IMR-90 (cell line): Measurements from ENCODE around the gene MS4A10. TPM values are rescaled to one million over a fixed set of nuclear protein-coding genes. Genes with fewer than 3 reads are reported as not detected.

Experiments used
- ATAC-seq: fragments of 200-7000 bp; cut with Tn5 transposase; 2 replicates; pipeline ENCODE4 v1.9.1; 2020; ENCODE audit warnings: low read depth, mild to moderate bottlenecking, moderate library complexity
- BruUV-seq: library from RNA; stranded (reverse); fragments of 400-500 nt; replicated peaks from 2 replicates; lab custom pipeline; 2021; lab: Mats Ljungman, UMichigan
- CTCF ChIA-PET: fragments of 300-600 bp; formaldehyde crosslinking; extraction: SDS; loops from one replicate; lab custom pipeline; 2021; ENCODE audit warnings: antibody characterized with exemption; lab: Yijun Ruan, JAX
- POLR2A ChIA-PET: fragments of 300-600 bp; sonication (Branson Sonifier 250); formaldehyde crosslinking; loops from one replicate; lab custom pipeline; 2022; ENCODE audit warnings: antibody characterized with exemption; ENCODE audit not compliant: unreplicated experiment; lab: Charles Lee
- DNase-seq: peaks from one replicate; pipeline ENCODE4 v3.0.0; 2013
- H2AFZ ChIP-seq: replicated peaks from 2 replicates; pipeline ENCODE3; 2013; ENCODE audit warnings: low read length, mild to moderate bottlenecking; ENCODE audit not compliant: poor library complexity
- H2AK5ac ChIP-seq: 2 replicates; pipeline ENCODE4 v1.6.1; 2013; ENCODE audit warnings: low read depth, low read length, inconsistent platforms
- H2AK9ac ChIP-seq: replicated peaks from 2 replicates; pipeline ENCODE3; 2013; ENCODE audit warnings: mild to moderate bottlenecking, low read depth, low read length, moderate library complexity; ENCODE audit not compliant: poor library complexity
- H2BK120ac ChIP-seq: 2 replicates; pipeline ENCODE4 v1.6.1; 2013; ENCODE audit warnings: low read depth, low read length, inconsistent platforms
- H2BK15ac ChIP-seq: 3 replicates; pipeline ENCODE4 v1.6.1; 2013; ENCODE audit warnings: low read depth, low read length, inconsistent platforms
- H2BK20ac ChIP-seq: 2 replicates; pipeline ENCODE4 v1.6.1; 2013; ENCODE audit warnings: low read depth, mild to moderate bottlenecking, inconsistent platforms, low read length, moderate library complexity
- H2BK5ac ChIP-seq: 2 replicates; pipeline ENCODE4 v1.6.1; 2013; ENCODE audit warnings: mild to moderate bottlenecking, low read depth, low read length, inconsistent platforms; ENCODE audit not compliant: poor library complexity, severe bottlenecking
- H3K14ac ChIP-seq: replicated peaks from 2 replicates; pipeline ENCODE4 v1.6.1; 2013; ENCODE audit warnings: low read depth, low read length, inconsistent platforms
- H3K18ac ChIP-seq: 2 replicates; pipeline ENCODE4 v1.6.1; 2013; ENCODE audit warnings: low read depth, low read length, control low read depth
- H3K23ac ChIP-seq: 2 replicates; pipeline ENCODE4 v1.6.1; 2013; ENCODE audit warnings: low read depth, low read length, inconsistent platforms
- H3K27ac ChIP-seq: 2 replicates; pipeline ENCODE4 v1.5.1; 2013; ENCODE audit warnings: mild to moderate bottlenecking, control low read depth, low read length; ENCODE audit not compliant: insufficient read depth
- H3K27me3 ChIP-seq: 2 replicates; pipeline ENCODE4 v1.6.1; 2013; ENCODE audit warnings: low read length; ENCODE audit not compliant: control insufficient read depth, insufficient read depth
- H3K36me3 ChIP-seq: 2 replicates; pipeline ENCODE4 v1.6.1; 2013; ENCODE audit warnings: low read length, mixed read lengths; ENCODE audit not compliant: control insufficient read depth, insufficient read depth
- H3K4ac ChIP-seq: 2 replicates; pipeline ENCODE4 v1.6.1; 2013; ENCODE audit warnings: low read depth, low read length, inconsistent platforms
- H3K4me1 ChIP-seq: 2 replicates; pipeline ENCODE4 v1.6.1; 2013; ENCODE audit warnings: low read length, mixed read lengths; ENCODE audit not compliant: control insufficient read depth, insufficient read depth
- H3K4me2 ChIP-seq: 2 replicates; pipeline ENCODE4 v1.6.1; 2013; ENCODE audit warnings: low read depth, mild to moderate bottlenecking, control low read depth, low read length, moderate library complexity
- H3K4me3 ChIP-seq: 2 replicates; pipeline ENCODE4 v1.5.1; 2013; ENCODE audit warnings: low read depth, mild to moderate bottlenecking, control low read depth, low read length, moderate library complexity; ENCODE audit not compliant: insufficient read depth
- H3K56ac ChIP-seq: 2 replicates; pipeline ENCODE4 v1.6.1; 2013; ENCODE audit warnings: low read length, inconsistent platforms; ENCODE audit not compliant: insufficient read depth; ENCODE audit errors: extremely low read depth
- H3K79me1 ChIP-seq, 2 experiments: 2 replicates each; pipeline ENCODE4 v1.6.1; 2013; ENCODE audit warnings: low read length in 2 of 2, inconsistent platforms in 1 of 2, low read depth in 1 of 2
- H3K9ac ChIP-seq: 2 replicates; pipeline ENCODE4 v1.6.1; 2013; ENCODE audit warnings: low read depth, low read length, control low read depth
- H3K9me1 ChIP-seq: 2 replicates; pipeline ENCODE4 v1.6.1; 2013; ENCODE audit warnings: low read length, inconsistent platforms; ENCODE audit not compliant: insufficient read depth
- H3K9me3 ChIP-seq: 2 replicates; pipeline ENCODE4 v1.6.1; 2013; ENCODE audit warnings: low read length; ENCODE audit not compliant: control insufficient read depth, insufficient read depth
- H4K20me1 ChIP-seq: 2 replicates; pipeline ENCODE4 v1.6.1; 2013; ENCODE audit warnings: low read length, inconsistent platforms; ENCODE audit not compliant: insufficient read depth
- H4K5ac ChIP-seq: 2 replicates; pipeline ENCODE4 v1.6.1; 2013; ENCODE audit warnings: mild to moderate bottlenecking, low read depth, low read length, control low read depth
- H4K8ac ChIP-seq, 2 experiments: 2 replicates each; pipeline ENCODE4 v1.6.1; 2013; ENCODE audit warnings: low read depth in 2 of 2, low read length in 2 of 2, control low read depth in 1 of 2, inconsistent platforms in 1 of 2
- H4K91ac ChIP-seq: 2 replicates; pipeline ENCODE4 v1.6.1; 2013; ENCODE audit warnings: low read depth, low read length, inconsistent platforms; ENCODE audit not compliant: insufficient read depth
- FOS ChIP-seq: fragments of 150-350 bp; IDR thresholded peaks from 2 replicates; pipeline ENCODE4 v1.6.1; 2016; ENCODE audit warnings: low read depth, low read length
- MAFK ChIP-seq: IDR thresholded peaks from 2 replicates; pipeline ENCODE4 v1.6.1; 2012; ENCODE audit warnings: low read depth, low read length, improper control_type of control experiment
- MAZ ChIP-seq: IDR thresholded peaks from 2 replicates; pipeline ENCODE4 v1.6.1; 2012; ENCODE audit warnings: low read depth, mild to moderate bottlenecking, low read length, improper control_type of control experiment, moderate library complexity, borderline replicate concordance
- NFE2L2 ChIP-seq: fragments of 150-350 bp; IDR thresholded peaks from 2 replicates; pipeline ENCODE4 v1.6.1; 2016; ENCODE audit warnings: low read depth, mild to moderate bottlenecking, low read length
- POLR2A ChIP-seq: IDR thresholded peaks from 2 replicates; pipeline ENCODE4 v1.6.1; 2012; ENCODE audit warnings: mild to moderate bottlenecking, low read depth, low read length
- RAD21 ChIP-seq: IDR thresholded peaks from 2 replicates; pipeline ENCODE4 v1.6.1; 2012; ENCODE audit warnings: low read length, improper control_type of control experiment
- RCOR1 ChIP-seq: IDR thresholded peaks from 2 replicates; pipeline ENCODE4 v1.6.1; 2012; ENCODE audit warnings: mild to moderate bottlenecking, low read length, improper control_type of control experiment; ENCODE audit not compliant: insufficient replicate concordance
- RFX5 ChIP-seq: IDR thresholded peaks from 2 replicates; pipeline ENCODE4 v1.8.0; 2012; ENCODE audit warnings: low read depth, mild to moderate bottlenecking, low read length, moderate library complexity
- SMC3 ChIP-seq: fragments of 150-350 bp; IDR thresholded peaks from 2 replicates; pipeline ENCODE4 v1.6.1; 2016; ENCODE audit warnings: low read depth, mild to moderate bottlenecking, antibody characterized with exemption, low read length, moderate library complexity
- WGBS, 2 experiments: methylation state at CpG; one replicate each; pipeline versions ENCODE4 v1.1.5 to v1.1.7; 2013; ENCODE audit warnings: missing lambda C conversion rate in 2 of 2; ENCODE audit not compliant: insufficient read length in 1 of 2; ENCODE audit errors: extremely low coverage in 2 of 2; 5-methylcytosine and 5-hydroxymethylcytosine counted together
- dilution Hi-C: fragments of 300-500 bp; cut with HindIII; formaldehyde crosslinking; loops from one replicate; pipeline ENCODE4 v1.14.3; 2018; ENCODE audit warnings: low sequenced_read_pairs; ENCODE audit not compliant: unreplicated experiment
- in situ Hi-C: fragments of 300-500 bp; cut with MboI; formaldehyde crosslinking; loops from 3 replicates; pipeline ENCODE4 v1.14.3; 2019; ENCODE audit warnings: low sequenced_read_pairs, inconsistent platforms, mixed read lengths
- intact Hi-C: fragments of 100-400 bp; cut with micrococcal nuclease; formaldehyde crosslinking; loops from 2 replicates; pipeline ENCODE4 v1.10.0; 2022
- polyA plus RNA-seq, 3 experiments: library from polyadenylated mRNA; depleted of rRNA; stranded (reverse); fragments of >200 nt; gene quantifications; 2 replicates each; pipeline ENCODE4 v1.2.3, GENCODE V29; 2012; ENCODE audit warnings: low replicate concordance in 1 of 3
- total RNA-seq: library from RNA; depleted of rRNA; stranded (reverse); fragments of >200 nt; gene quantifications from 2 replicates; pipeline ENCODE4 v1.2.3, GENCODE V29; 2012
- TF ChIP-seq, protein P1 (sequence below): conservative IDR thresholded peaks from 2 replicates; pipeline ENCODE4 v1.5.1; 2012; ENCODE audit warnings: mild to moderate bottlenecking, low read depth, low read length, improper control_type of control experiment

Gene MS4A10
- total and polyA plus RNA-seq, 2 of the 4 experiments (the other 2 are of a cell fraction), result not detected

DNA sequence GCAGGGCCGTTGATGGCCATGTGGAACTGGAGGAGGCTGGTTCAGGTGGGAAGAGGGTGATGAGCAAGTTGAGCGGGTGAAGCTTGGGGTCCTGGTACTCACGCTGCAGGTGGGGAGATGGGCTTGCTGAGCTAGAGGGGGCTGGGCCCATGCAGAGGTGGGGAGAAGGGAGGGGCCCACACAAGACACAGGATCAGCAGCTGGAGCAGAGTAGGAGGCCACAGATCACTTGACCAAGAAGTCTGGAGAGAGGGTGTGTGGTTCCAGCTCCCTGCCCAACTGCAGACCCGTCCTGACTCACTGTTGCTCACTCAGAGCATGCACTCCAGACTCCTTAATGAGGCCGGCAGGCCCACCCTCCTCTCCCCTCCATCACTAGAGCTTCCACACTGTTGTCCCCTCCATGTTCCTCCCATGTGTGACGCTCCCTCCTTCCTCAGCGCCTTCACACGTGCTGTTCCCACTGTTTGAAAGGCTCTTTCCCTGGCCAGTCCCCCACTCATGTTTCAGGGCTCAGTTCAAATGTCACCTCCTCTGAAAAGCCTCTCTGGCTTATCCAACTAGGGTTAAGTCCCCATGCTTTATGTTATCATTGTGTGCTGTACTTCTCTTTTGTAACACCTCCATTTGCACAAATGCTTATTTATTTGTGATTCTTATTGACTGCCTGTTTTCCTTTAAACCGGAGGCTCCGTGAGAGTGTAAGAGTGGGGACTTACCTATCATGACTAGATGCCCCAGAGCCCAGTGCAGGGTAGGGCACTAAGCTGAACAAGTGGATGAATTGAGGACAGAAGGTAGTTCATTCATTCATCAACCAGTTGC lies 59.1 kb downstream of the MS4A10 start:
- ATAC-seq (peak; percentile 12; the same call in 1 of the 2 replicates), DNase-seq (peak; percentile 56)
- dilution Hi-C loops (no loop called here), in situ Hi-C loops (no loop called here), intact Hi-C loops (no loop called here)
- Histone ChIP-seq H3K36me3 (peaks cover 10% of the 10 kb centered on the region), H2BK15ac (no peak overlapping the region), H3K79me1 (peaks cover 19 to 53% of the 10 kb centered on the region in 2 experiments), H3K4me1 (peaks cover 25% of the 10 kb centered on the region), H3K4me2 (peak overlapping the region; percentile 72), H3K18ac (no peak overlapping the region), H3K56ac (no peak overlapping the region), H4K8ac (no peak overlapping the region), H3K14ac (no peak overlapping the region), H2AFZ (peak overlapping the region; percentile 8), H3K9me1 (peaks cover 11% of the 10 kb centered on the region), H3K9me3 (no peaks in the 10 kb centered on the region), H3K23ac (peak overlapping the region; percentile 17; the same call in 1 of the 2 replicates), H2BK120ac (no peak overlapping the region), H3K4me3 (no peak overlapping the region), H4K20me1 (0 out of 2 replicates have a peak, but pooled peaks cover 12% of the 10 kb centered on the region), H3K9ac (peak overlapping the region; percentile 49), H3K4ac (no peak overlapping the region), H2AK9ac (peak overlapping the region; percentile 66), H4K91ac (no peak overlapping the region), H3K27me3 (no peaks in the 10 kb centered on the region), H4K5ac (no peak overlapping the region), H2BK5ac (no peak overlapping the region), H2AK5ac (no peak overlapping the region; the same call in 1 of the 2 replicates), H3K27ac (no peak overlapping the region), H2BK20ac (no peak overlapping the region)
- no TSS peak for BruUV-seq
- 64% methylated on average over 3 of the region's 10 CpGs; no CpG with 5 or more reads in 1 of the 2 experiments for WGBS, 2 experiments
- ChIA-PET CTCF (interaction anchor here (1.1 kb wide), 2 partner anchors 12 to 43 kb away, joined by 4 read pairs; partner anchors contain the start of gene PTGDR2), POLR2A (no interaction called here)
- TF ChIP-seq NFE2L2 (no peak), SMC3 (no peak), MAFK (no peak), RCOR1 (no peak), RAD21 (no peak), MAZ (no peak), FOS (no peak), POLR2A (no peak), RFX5 (no peak)
- TF ChIP-seq, protein P1, sequence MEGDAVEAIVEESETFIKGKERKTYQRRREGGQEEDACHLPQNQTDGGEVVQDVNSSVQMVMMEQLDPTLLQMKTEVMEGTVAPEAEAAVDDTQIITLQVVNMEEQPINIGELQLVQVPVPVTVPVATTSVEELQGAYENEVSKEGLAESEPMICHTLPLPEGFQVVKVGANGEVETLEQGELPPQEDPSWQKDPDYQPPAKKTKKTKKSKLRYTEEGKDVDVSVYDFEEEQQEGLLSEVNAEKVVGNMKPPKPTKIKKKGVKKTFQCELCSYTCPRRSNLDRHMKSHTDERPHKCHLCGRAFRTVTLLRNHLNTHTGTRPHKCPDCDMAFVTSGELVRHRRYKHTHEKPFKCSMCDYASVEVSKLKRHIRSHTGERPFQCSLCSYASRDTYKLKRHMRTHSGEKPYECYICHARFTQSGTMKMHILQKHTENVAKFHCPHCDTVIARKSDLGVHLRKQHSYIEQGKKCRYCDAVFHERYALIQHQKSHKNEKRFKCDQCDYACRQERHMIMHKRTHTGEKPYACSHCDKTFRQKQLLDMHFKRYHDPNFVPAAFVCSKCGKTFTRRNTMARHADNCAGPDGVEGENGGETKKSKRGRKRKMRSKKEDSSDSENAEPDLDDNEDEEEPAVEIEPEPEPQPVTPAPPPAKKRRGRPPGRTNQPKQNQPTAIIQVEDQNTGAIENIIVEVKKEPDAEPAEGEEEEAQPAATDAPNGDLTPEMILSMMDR, result no peak
